DMS153 treated with DMSO at 0.1 percent for 48 hours (cell line): ENCODE results near the gene PEMT.
"Not testable (repeated sequence)": the region's sequence is repeated elsewhere in the genome, so short reads cannot be mapped to it uniquely, and the experiment has no call there.

Experiments
- DNase-seq: peaks from one replicate; lab custom pipeline; 2025; ENCODE audit not compliant: unreplicated experiment; lab: John Stamatoyannopoulos, UW

The PEMT gene

DNA sequence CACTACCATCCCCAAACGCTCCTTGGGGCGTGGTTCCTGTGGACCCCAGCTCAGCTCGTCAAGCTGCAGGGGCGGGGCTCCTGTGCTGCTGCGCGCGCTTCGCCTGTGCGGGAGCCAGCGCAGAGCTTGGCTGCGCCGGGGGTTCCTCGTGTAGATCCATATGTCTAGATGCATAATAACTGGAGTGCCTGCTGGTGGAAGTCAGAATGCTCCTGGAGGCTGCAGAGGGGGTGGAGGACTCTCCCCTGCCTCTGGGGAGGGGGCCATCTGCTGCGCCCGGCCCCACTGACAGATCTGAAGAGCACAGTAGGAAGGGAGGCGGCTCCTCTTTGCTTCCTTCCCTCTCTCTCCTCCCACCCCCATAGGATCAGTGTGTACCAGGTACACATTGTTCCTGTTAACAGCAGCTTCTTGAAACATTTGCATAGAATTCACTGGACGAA lies 99.9 kb downstream of the PEMT start:
- no peak for DNase-seq

DNA sequence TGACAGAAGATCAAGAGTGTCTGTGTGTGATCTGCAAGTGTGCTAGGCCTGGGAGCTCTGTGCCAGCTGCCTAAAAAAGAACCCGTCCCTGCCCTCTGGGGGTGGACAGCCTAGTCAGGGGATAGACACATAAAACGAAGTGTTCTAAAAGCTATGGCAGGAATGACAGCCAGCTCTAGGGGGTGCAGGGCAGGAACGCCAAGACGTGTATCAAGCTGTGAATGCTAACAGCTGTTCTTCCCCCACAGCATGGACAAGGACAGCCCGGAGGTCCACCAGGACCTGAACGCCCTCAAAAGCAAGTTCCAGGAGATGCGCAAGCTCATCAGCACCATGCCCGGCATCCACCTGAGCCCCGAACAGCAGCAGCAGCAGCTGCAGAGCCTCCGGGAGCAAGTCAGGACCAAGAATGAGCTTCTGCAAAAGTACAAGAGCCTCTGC lies 100.5 kb downstream of the PEMT start:
- DNase-seq = no peak

DNA sequence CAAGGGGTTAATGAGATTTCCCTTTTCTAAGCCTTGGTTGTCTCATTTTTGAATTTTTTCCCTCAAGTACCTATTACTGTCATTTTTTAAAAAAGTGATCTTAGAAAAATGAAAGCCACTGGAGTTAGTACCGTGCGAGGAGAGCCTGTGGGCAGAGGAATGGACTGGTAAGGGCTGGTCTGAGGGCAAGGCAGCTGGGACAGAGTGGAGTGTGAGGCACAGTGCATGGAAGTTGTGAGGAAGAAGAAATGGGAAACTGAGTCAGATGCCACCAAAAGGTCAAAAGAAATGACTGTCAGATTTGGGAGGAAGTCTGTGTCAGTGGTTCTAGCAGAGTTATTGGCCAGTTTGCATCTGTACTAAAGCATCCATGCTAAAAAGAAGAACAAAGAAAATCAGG lies 103.5 kb downstream of the PEMT start:
- no peak for DNase-seq

DNA sequence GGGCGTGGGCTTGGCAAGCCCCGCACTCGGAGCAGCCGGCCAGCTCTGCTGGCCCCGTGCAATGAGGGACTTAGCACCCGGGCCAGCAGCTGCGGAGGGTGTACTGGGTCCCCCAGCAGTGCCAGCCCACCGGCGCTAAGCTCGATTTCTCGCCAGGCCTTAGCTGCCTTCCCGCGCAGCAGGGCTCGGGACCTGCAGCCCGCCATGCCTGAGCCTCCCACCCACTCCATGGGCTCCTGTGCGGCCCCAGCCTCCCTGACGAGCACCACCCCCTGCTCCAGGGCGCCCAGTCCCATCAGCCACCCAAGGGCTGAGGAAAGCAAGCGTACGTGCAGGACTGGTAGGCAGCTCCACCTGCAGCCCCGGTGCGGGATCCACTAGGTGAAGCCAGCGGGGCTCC lies 105.1 kb downstream of the PEMT start:
- DNase-seq = not testable (repeated sequence)

DNA sequence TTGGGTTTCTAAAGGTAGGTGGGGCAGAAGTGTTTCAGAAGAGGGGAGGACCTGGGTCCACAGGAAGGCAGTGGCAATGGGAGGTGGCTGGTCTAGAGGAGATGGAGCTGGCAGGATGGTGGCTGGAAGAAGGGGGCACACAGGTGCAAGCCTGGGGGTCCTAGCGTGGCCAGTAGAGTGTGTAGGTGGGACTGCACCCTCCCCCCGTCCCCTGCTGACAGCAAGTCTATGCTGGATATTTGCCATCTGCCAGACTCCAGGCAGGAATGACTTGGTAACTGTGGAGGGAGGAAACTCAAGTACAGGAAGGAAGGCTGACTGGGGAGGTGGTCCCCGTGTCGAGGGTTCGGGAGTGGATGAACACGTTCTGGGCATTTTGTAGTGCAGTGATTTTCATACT lies 106.1 kb downstream of the PEMT start:
- no peak for DNase-seq

DNA sequence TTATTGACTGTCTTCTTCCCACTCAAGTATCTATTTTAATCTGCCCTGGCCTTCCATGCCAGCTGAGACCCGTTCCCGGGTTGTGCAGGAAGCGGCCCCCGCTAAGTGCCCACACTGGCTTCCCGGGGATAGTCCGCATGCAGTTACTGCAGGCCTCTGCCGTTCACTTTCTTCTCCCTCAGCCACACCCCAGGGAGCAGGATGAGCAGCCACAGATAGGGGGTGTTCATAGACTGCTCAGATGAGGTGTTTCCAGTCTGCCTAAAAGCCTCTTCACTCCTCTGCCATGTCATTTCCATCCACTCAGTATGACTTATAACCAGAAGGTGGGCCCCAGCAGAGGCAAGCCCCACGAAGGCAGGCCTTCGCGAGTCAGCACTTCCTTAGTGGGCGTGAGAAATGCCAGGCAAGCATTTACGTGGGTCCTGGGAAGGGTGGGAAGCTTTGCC lies 107.0 kb downstream of the PEMT start:
- no peak for DNase-seq

DNA sequence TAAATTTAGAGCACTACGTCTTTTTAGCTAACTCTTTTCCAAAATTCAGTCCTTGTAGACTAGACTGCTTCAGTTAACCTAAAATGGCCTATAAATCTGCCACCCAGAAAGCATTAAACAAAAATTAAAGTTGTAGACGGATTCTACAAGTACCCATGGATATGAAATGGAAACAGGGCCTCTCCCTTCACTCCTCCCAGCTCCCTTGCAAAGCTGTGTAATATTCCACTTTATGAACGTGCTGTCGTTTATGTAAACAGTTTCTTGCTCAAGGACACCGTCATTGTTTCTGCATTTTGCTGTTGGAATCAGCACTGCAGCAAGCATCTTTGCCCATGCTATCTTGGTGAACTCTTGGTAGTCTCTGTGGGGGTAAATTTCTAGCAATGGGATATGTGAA lies 109.6 kb downstream of the PEMT start:
- DNase-seq = no peak

DNA sequence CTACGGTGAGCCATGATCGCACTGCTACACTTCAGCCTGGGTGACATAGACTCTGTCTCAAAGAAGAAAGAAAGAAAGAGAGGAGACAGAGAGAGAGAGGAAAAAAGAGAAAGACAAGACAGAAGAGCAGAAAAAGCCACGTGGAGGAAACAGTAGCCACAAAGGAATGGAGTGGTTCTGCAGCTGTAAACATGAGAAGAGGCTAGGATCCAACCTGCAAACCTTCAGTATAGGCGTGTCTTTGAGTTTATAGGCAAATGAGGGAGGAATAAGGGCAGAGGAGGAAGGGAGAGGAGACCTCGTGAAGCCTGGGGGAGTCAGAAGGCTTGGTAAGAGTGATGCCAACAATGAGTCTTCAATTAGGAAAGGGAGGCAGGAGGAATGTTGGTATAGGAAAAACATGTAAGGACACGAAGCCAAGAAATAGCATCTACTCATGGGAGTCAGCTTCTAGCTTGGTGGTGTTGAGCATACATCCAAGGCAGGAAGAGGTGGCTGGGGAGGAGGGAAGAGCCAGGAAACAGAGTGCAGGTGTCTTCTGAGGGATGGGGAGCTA lies 110.8 kb downstream of the PEMT start:
- no peak for DNase-seq

DNA sequence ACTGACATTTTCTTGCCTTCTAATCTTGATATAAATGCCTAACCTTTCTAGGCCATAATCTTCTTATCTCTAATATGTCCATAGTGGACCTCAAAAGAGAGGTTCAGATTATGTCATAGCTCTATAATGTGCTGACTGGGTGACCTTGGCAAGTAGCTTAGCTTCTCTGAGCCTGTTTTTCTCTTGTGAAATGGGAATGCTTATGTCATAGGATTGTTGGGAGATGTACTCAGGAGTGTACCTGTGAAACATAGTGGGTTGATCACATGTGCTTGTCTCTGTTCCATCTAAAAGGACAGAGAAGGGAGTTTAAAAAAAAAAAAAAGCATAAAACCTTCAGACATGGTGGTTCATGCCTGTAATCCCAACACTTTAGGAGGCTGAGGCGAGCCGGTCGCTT lies 112.3 kb downstream of the PEMT start:
- DNase-seq = no peak

DNA sequence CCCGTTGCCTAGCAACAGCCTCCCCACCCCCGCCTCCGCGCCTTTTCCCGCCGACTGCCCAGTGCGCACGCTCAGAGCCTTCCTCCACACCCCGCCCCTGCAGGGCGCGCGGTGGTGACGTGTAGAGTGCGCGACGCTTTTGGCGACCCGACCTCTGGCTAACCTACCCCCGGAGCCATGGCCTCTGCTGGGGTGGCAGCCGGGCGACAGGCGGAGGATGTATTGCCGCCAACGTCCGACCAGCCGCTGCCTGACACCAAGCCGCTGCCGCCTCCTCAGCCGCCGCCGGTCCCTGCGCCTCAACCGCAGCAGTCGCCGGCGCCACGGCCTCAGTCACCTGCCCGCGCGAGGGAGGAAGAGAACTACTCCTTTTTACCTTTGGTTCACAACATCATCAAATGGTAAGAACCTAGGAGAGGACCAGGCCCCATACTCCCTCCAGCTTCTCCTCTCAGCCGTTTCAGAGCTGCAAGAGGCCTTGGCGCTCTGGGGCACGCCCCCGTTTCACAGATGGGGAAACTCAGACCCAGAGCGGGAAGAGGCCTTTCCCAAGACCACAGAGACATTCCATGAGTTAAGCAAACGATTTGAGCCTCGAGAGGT lies 114.5 kb downstream of the PEMT start, which contains the start of gene MED9:
MED9 (plus strand) TSS at position 136 of the 603 bp plus-strand sequence; CDS start at position 178, 42 bp downstream.
- peak; percentile 9 for DNase-seq

DNA sequence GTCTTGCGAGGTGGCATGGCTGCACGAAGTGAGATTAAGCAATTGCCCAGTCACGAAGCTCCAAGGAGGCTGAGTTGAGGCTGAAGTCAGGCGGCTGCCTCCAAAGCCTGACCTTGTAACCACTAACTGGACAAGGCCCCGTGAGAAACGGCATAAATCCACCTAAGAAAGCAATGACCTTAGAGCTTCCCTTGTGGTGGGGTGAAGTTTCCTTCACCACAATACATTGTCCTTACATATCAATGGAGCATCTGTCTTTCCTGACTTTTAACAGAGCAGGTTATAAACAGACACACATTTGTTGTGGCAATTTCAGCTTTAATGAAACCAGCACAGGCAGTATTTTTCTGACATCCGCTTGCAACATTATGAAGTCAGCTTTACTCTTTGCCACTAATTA lies 117.2 kb downstream of the PEMT start:
- DNase-seq = no peak

DNA sequence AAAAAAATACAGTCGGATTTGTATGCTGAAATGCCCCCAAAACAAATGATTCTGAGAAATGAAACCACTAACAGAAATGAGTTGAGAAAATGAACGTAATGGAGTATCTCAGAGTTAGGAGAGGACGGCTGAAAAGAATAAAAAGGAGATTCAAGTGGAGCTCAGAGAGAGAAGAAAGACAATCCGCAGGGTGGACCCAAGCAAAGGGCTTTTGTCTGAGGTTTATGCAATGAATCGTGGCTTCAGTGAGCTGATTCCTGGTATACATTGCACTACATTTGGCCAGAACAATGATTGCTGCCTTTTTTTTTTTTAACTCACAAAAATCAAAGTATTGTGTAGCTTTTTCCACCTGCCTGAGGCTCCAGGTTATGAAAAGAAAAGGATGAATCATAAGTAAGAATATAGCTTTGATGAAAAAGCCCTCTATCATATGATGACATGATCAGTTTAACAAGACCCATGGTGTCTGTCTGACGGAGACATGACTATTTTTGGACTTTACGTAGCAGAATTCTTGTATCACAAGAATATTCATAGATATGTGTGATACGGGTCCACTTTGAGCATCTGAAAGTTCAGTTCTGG lies 119.1 kb downstream of the PEMT start:
- no peak for DNase-seq

DNA sequence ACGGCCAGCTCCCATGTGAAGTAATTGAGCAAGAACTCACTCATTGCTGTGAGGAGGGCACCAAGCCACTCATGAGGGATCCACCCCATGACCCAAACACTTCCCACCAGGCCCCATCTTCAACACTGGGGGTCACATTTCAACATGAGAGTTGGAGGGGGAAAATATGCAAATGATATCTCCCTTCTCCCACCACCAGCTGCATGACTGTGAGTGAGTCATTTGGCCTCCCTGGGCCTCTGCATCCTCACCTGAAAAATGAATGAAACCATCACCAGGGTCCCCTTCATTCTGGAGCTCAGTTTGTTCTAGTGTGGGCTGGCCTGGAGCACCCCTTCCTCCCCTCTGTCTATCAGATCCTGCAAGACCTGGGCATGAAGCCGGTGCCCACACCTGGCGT lies 121.5 kb downstream of the PEMT start:
- no peak for DNase-seq

DNA sequence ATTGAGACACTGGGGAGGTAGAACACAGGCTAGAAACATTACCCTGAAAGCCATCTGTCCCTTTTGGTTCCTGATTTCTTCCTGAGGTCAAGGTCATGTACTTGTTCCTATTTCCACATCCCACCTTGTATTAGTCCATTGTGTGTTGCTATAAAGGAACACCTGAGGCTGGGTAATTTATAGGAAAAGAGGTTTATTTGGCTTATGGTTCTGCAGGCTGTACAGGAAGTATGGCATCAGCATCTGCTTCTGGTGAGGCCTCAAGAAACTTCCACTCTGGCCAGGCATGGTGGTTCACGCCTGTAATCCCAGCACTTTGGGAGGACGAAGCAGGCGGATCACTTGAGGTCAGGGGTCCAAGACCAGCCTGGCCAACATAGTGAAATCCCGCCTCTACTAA lies 122.2 kb downstream of the PEMT start:
- DNase-seq = no peak

DNA sequence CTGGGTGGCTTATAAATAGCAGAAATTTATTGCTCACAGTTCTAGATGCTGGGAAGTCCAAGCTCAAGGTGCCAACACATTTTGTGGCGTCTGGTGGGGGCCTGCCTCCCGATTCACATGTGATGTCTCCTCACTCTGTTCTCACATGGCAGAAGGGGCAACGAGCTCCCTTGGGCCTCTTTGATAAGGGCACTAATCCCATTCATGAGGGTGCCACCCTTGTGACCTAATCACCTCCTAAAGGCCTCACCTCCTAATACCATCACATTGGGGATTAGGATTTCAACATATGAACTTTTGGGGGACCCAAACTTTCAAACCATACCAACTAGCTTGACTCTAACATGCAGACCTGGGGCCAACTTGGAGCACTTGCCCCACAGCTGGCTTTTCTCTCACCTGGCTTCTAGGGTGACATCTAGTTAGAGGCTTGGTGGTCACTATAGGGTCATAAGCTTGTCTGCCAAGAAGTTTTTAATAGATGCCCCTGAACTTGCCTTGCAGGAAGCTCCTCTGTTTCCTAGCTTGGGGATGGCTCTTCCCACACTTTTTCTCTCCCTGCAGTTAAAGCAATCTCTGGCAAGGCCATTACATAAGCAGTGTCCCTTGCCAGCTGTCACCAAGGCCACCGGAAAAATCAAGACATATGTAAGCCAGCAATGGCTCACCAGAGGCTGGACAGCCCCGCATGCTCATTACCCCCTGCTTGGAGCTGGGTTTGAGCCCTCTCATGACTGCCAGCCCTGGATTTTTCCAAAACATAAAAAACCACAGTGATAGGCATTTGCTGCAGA lies 123.1 kb downstream of the PEMT start:
- DNase-seq = no peak

DNA sequence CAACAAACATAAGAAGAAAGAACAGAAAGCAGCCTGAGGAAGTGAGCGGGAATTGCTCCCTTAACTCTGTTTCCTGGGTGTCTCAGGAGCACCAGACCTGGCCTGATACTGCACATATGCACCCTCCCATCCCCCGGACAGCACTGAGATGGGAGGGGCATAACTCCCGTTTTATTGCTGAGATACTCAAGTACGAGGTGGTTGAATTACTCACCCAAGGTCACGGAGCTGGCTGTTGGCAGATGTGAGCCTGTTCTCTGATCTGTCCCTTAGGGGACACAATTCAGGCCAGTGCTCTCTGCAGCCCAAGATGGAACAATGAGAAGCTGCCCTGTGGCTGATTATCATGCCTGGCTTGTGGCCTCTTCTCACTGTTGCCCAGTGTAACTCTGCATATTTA lies 123.8 kb downstream of the PEMT start:
- no peak for DNase-seq

DNA sequence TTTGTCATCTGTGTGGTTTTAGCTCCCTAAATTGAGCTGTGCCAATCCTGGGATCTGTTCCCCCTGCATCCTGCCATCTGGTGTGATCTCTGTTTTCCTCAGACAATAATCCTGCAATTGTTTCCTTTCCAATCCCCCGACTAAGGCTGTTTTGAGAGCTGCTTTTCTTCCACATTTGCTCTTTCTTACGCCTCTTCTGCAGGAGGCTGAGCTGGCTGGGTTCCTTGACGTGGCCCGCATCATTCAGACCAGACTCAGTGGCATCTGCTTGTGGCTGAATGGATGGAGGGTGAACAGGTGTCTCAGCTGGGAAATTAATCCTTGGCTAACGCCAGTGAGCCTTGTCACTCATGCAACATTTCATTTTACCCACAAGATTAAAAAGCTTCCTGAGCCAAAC lies 124.5 kb downstream of the PEMT start:
- no peak for DNase-seq

DNA sequence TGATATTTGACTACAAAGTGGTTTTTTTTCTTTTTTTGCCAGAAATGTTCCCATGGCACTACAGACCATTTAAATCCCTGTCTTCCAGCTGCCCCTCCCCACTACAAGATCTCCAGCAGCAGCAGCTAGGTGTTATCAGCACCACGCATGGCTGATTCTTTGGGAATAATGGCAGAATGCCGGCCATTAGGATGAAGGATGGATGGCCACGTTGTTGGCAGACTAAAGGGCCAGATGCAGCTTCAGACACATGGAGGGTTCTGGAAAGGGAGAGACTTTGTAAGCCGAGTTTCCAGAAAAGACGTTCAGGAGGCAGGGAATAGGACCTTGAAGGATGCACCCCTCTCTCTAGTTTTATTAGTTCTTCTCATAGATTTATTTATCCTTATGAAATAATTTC lies 125.0 kb downstream of the PEMT start:
- no peak for DNase-seq

DNA sequence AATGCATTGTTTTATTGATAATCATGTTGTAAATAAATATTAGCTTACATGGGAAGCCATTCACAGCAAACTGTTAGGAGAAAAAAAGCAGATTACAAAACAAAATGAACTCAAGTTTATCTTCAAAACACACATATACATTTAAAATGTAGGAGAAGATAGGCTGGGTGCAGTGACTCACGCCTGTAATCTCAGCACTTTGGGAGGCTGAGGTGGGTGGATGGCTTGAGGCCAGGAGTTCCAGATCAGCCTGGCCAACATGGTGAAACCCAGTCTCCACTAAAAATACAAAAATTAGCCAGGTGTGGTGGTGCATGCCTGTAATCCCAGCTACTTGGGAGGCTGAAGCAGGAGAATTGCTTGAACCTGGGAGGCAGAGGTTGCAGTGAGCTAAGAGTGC lies 125.6 kb downstream of the PEMT start:
- DNase-seq = not testable (repeated sequence)

DNA sequence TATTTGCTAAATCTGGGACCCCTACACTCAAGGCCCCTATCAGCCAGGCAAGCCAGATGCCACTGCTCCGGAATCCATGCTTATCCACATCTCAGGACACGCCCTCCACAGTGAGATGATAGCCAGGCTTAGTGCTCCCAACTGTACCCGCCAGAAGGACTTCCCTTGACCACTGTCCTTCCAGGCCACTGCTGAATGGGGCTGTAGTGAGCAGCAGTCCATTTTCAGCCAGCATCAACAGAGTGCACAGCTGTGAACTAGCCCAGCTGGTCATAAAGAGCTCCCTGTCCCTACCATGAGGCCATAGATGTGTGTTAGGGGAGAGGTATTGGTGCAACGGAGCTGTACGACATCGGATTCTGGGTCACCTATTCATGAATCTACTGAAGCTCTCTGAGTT lies 127.7 kb downstream of the PEMT start:
- no peak for DNase-seq

DNA sequence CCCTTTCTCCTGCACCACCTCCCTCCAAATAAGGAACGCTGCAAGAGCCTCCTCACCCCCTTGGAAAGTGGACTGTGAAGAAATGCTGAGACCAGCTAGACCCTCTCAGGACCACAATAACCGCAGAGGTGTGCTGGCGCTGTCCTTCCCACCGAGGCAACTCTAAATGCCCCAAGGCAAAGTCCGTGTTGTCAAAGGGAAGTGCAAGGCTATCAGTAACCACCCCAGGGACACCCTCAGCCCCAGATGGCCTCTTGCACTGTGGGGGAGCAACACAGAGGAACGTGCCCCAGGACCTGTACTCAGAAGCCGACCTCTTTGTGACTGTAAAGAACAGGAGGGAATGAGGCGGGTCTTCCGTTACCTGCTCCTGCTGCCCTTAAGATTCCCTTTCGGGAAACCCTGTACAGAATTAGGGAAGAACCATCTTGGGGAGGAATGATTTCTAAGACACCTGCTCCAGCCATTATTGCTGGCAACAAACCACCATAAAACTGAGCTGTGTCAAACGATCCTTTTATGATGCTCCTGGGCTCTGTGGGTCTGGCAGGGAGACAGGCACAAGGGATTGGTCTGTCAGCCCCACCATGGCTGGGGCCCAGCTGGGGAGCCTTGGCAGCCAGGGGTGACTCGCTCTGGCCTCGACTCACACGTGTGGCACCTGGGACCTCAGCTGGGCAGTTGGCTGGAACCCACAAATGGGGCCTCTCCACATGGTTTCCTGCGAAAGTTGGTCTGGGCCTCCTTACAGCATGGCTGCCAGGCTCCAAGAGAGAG lies 129.3 kb downstream of the PEMT start:
- DNase-seq = no peak
